Bronchial epithelial cell (primary cell): ENCODE data around the gene DNAJC27. TPM values are rescaled to one million over a fixed set of nuclear protein-coding genes. Genes with fewer than 3 reads are reported as not detected.
A peak's percentile ranks its signal among the peaks of the same experiment; 100 is the strongest.

Experiments
- DNase-seq: peaks from one replicate; pipeline ENCODE4 v3.0.0-alpha.2; 2010; ENCODE audit warnings: low read depth
- FAIRE-seq: peaks from 2 replicates; lab custom pipeline; 2011; peaks lifted over from hg19 to GRCh38; lab: Jason Lieb, UNC
- H3K27me3 ChIP-seq: 2 replicates; pipeline ENCODE4 v1.5.1; 2011; ENCODE audit warnings: low read length; ENCODE audit not compliant: control insufficient read depth, insufficient read depth
- H3K36me3 ChIP-seq: 2 replicates; pipeline ENCODE4 v1.5.1; 2011; ENCODE audit warnings: low read length; ENCODE audit not compliant: control insufficient read depth, insufficient read depth
- H3K4me3 ChIP-seq: 2 replicates; pipeline ENCODE4 v1.5.1; 2011; ENCODE audit warnings: mild to moderate bottlenecking, low read depth, low read length, control low read depth
- CTCF ChIP-seq: IDR thresholded peaks from 2 replicates; pipeline ENCODE4 v1.5.1; 2011; ENCODE audit warnings: mild to moderate bottlenecking, moderate library complexity, low read length, control low read depth, inconsistent platforms; ENCODE audit not compliant: insufficient read depth, severe bottlenecking
- total RNA-seq: library from RNA; depleted of rRNA; stranded (reverse); fragments of >200 nt; gene quantifications from 2 replicates; pipeline ENCODE4 v1.2.1, GENCODE V29; 2014

Gene DNAJC27
- total RNA-seq, 1 donor from 2014 or later = 5.3 TPM

- no peak for FAIRE-seq
- peaks cover 3% of the 10 kb centered on the region for H3K36me3 ChIP-seq
- TF ChIP-seq CTCF = no peak
Observed at GRCh38 chr2:24909555-24910177, 62.1 kb downstream of the DNAJC27 start.

GRCh38 chr2:24908461-24908901 lies 63.3 kb downstream of the DNAJC27 start:
- no peak overlapping the region for H3K4me3 ChIP-seq
- FAIRE-seq = no peak
- H3K36me3 ChIP-seq = peaks cover 2% of the 10 kb centered on the region
- TF ChIP-seq CTCF = no peak
- no peaks in the 10 kb centered on the region for H3K27me3 ChIP-seq
- DNase-seq = no peak

More at GRCh38 chr2:24909555-24910177, 62.1 kb downstream of the DNAJC27 start:
- Histone ChIP-seq H3K27me3 (no peaks in the 10 kb centered on the region), H3K4me3 (no peak overlapping the region)
- DNase-seq = no peak

GRCh38 chr2:24907116-24907515 lies 64.6 kb downstream of the DNAJC27 start:
- Histone ChIP-seq H3K36me3 (peaks cover 1% of the 10 kb centered on the region), H3K27me3 (no peaks in the 10 kb centered on the region), H3K4me3 (no peak overlapping the region)
- no peak for TF ChIP-seq CTCF
- FAIRE-seq = no peak
- DNase-seq = peak; percentile 19

GRCh38 chr2:24906466-24906865 lies 65.3 kb downstream of the DNAJC27 start:
- no peaks in the 10 kb centered on the region for H3K27me3 ChIP-seq
- TF ChIP-seq CTCF = no peak
- no peak overlapping the region for H3K4me3 ChIP-seq
- DNase-seq (no peak), FAIRE-seq (no peak)
- H3K36me3 ChIP-seq = peaks cover 1% of the 10 kb centered on the region

- no peak for TF ChIP-seq CTCF
- H3K27me3 ChIP-seq = no peaks in the 10 kb centered on the region
- FAIRE-seq = no peak
- peaks cover 1% of the 10 kb centered on the region for H3K36me3 ChIP-seq
- DNase-seq = no peak
- no peak overlapping the region for H3K4me3 ChIP-seq
Observed at GRCh38 chr2:24903161-24904103, 68.3 kb downstream of the DNAJC27 start.
